DOHH2 (cell line): ENCODE data around the gene DBI.

ENCODE experiments used
- H3F3A ChIP-seq: fragments of 200-600 bp; sonication (generic), shearing (Covaris generic); 2 replicates; pipeline ENCODE4 v1.6.0; 2016; ENCODE audit warnings: antibody characterized with exemption, mild to moderate bottlenecking; ENCODE audit not compliant: control insufficient read depth, insufficient read depth
- H3K27ac ChIP-seq: fragments of 200-600 bp; sonication (generic); 2 replicates; pipeline ENCODE4 v1.5.1; 2014; ENCODE audit warnings: low read depth, mild to moderate bottlenecking, low read length, moderate library complexity
- H3K27me3 ChIP-seq: fragments of 200-600 bp; sonication (generic); 2 replicates; pipeline ENCODE4 v1.6.1; 2014; ENCODE audit warnings: mild to moderate bottlenecking, low read length, mixed read lengths; ENCODE audit not compliant: control insufficient read depth
- H3K36me3 ChIP-seq: fragments of 200-600 bp; sonication (generic); 2 replicates; pipeline ENCODE4 v1.6.1; 2014; ENCODE audit warnings: mild to moderate bottlenecking, low read length, moderate library complexity, mixed read lengths; ENCODE audit not compliant: control insufficient read depth
- H3K4me1 ChIP-seq: fragments of 200-600 bp; sonication (generic); 2 replicates; pipeline ENCODE4 v1.6.1; 2014; ENCODE audit warnings: mild to moderate bottlenecking, low read length, mixed read lengths; ENCODE audit not compliant: control insufficient read depth
- H3K4me2 ChIP-seq: fragments of 200-600 bp; sonication (generic); 2 replicates; pipeline ENCODE4 v1.6.0; 2014; ENCODE audit warnings: mild to moderate bottlenecking, low read length, moderate library complexity
- H3K4me3 ChIP-seq: fragments of 200-600 bp; sonication (generic); 2 replicates; pipeline ENCODE4 v1.5.1; 2014; ENCODE audit warnings: mild to moderate bottlenecking, low read length, mixed read lengths
- H3K79me2 ChIP-seq: fragments of 200-600 bp; sonication (generic); 2 replicates; pipeline ENCODE4 v1.6.1; 2014; ENCODE audit warnings: mild to moderate bottlenecking, low read length, mixed read lengths; ENCODE audit not compliant: control insufficient read depth
- H3K9me2 ChIP-seq: fragments of 200-600 bp; sonication (generic); replicated peaks from 2 replicates; pipeline ENCODE4 v1.6.1; 2014; ENCODE audit warnings: mild to moderate bottlenecking, low read length, mixed read lengths; ENCODE audit not compliant: control insufficient read depth
- H3K9me3 ChIP-seq: fragments of 200-600 bp; sonication (generic); 2 replicates; pipeline ENCODE4 v1.6.1; 2014; ENCODE audit warnings: antibody characterized with exemption, low read length, mixed read lengths; ENCODE audit not compliant: control insufficient read depth, insufficient read depth
- H4K20me1 ChIP-seq: fragments of 200-600 bp; sonication (generic); 2 replicates; pipeline ENCODE4 v1.6.0; 2014; ENCODE audit warnings: low read depth, mild to moderate bottlenecking, antibody characterized with exemption, low read length, moderate library complexity; ENCODE audit not compliant: control insufficient read depth, insufficient read depth
- CTCF ChIP-seq: fragments of 200-600 bp; sonication (generic); IDR thresholded peaks from one replicate; pipeline ENCODE4 v1.5.1; 2014; ENCODE audit warnings: antibody characterized with exemption, mild to moderate bottlenecking, low read depth, low read length; ENCODE audit not compliant: poor library complexity, severe bottlenecking
- EZH2phosphoT487 ChIP-seq: fragments of 200-600 bp; sonication (generic); IDR thresholded peaks from 2 replicates; pipeline ENCODE4 v1.6.1; 2017; ENCODE audit warnings: borderline replicate concordance, mild to moderate bottlenecking, antibody characterized with exemption, low read length, moderate library complexity, mixed read lengths

Gene DBI

GRCh38 chr2:119341684-119342083 is 25.1 kb upstream of the DBI start:
- H3K36me3 ChIP-seq = no peaks in the 10 kb centered on the region
- no peak overlapping the region for H3K27ac ChIP-seq
- H3K4me1 ChIP-seq = peaks cover 33% of the 10 kb centered on the region
- peaks cover 7% of the 10 kb centered on the region; the same call in 1 of the 2 replicates for H3F3A ChIP-seq
- H3K9me3 ChIP-seq = no peaks in the 10 kb centered on the region
- H4K20me1 ChIP-seq = no peaks in the 10 kb centered on the region
- no peak overlapping the region for H3K4me3 ChIP-seq
- no peaks in the 10 kb centered on the region for H3K79me2 ChIP-seq
- H3K4me2 ChIP-seq = no peak overlapping the region
- no peaks in the 10 kb centered on the region for H3K9me2 ChIP-seq
- TF ChIP-seq CTCF (no peak), EZH2phosphoT487 (no peak)
- H3K27me3 ChIP-seq = no peaks in the 10 kb centered on the region

GRCh38 chr2:119349289-119349688 is 17.5 kb upstream of the DBI start:
- H3K4me3 ChIP-seq = no peak overlapping the region
- H4K20me1 ChIP-seq = no peaks in the 10 kb centered on the region
- H3K9me2 ChIP-seq = no peaks in the 10 kb centered on the region
- peaks cover 46% of the 10 kb centered on the region for H3K4me1 ChIP-seq
- TF ChIP-seq EZH2phosphoT487 (no peak), CTCF (no peak)
- H3K36me3 ChIP-seq = no peaks in the 10 kb centered on the region
- H3K27ac ChIP-seq = no peak overlapping the region
- no peaks in the 10 kb centered on the region for H3K9me3 ChIP-seq
- H3K79me2 ChIP-seq = peaks cover 4% of the 10 kb centered on the region; the same call in 1 of the 2 replicates
- H3K27me3 ChIP-seq = no peaks in the 10 kb centered on the region
- H3K4me2 ChIP-seq = no peak overlapping the region
- peaks cover 9% of the 10 kb centered on the region for H3F3A ChIP-seq

GRCh38 chr2:119350311-119350998 is 16.3 kb upstream of the DBI start:
- Histone ChIP-seq H3K9me2 (no peaks in the 10 kb centered on the region), H3K79me2 (peaks cover 6% of the 10 kb centered on the region; the same call in 1 of the 2 replicates), H3K4me1 (peaks cover 58% of the 10 kb centered on the region), H3F3A (peaks cover 9% of the 10 kb centered on the region), H3K4me2 (peak overlapping the region; percentile 39), H3K27me3 (no peaks in the 10 kb centered on the region), H4K20me1 (no peaks in the 10 kb centered on the region), H3K36me3 (no peaks in the 10 kb centered on the region), H3K9me3 (no peaks in the 10 kb centered on the region), H3K27ac (0 out of 2 replicates have a peak overlapping the region, but pooled peaks have one; percentile 2), H3K4me3 (no peak overlapping the region)
- TF ChIP-seq EZH2phosphoT487 (no peak), CTCF (peak; percentile 17)
